HG03354 (cell line): ENCODE data around the gene PKNOX1.
"Not testable (repeated sequence)": the region's sequence is repeated elsewhere in the genome, so short reads cannot be mapped to it uniquely, and the experiment has no call there.

Experiments
- ATAC-seq: cut with Tn5 transposase; IDR thresholded peaks from one replicate; pipeline ENCODE4 v1.9.1; 2021; ENCODE audit warnings: mild to moderate bottlenecking; ENCODE audit not compliant: unreplicated experiment, poor library complexity, severe bottlenecking

The PKNOX1 gene

GRCh38 chr21:43082587-43083300, 108.4 kb downstream of the PKNOX1 start:
- ATAC-seq, result not testable (repeated sequence)
